Measurements from ENCODE around the gene ELAVL2.

ELAVL2 gene

DNA sequence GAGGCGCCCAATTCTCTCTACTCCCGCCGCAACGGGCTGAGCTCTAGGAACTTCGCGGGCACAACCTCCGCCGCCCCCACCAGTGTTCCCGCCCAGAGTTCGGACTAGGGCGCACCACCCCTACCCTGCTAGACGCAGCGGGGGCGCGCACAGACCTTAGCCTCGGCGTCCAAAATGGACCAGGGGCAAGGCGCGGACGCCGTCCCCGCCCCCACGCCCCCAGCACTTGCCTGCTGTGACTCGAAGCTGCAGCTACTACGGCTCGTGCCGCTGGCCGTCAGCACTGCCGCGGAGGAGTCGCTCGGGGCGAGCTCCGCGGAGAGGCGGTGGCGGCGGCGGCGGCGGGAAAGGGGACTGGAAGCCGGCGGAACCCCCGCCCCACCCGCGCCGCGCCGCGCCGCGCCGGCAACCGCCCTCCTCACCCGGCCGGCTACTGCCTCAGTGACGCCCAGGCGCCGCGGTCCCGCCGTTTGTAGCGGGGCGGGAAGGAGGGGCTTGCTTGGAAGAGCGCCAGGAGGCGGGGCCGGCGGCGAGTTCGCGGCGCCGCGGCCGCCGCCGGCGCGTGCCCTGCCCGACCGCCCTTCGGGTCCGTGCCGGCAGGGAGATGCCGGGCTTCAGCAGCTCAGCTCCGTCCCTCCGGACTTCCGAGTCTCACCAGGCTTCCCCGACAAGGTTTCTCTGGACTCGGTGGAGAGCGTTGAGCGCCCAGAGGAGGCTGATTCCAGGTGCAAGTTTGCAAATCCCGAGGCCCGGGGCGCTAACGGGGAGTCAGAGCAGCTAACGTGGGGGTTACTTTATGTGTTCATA is 4.5 kb downstream of the ELAVL2 start:
- no peak for DNase-seq

DNA sequence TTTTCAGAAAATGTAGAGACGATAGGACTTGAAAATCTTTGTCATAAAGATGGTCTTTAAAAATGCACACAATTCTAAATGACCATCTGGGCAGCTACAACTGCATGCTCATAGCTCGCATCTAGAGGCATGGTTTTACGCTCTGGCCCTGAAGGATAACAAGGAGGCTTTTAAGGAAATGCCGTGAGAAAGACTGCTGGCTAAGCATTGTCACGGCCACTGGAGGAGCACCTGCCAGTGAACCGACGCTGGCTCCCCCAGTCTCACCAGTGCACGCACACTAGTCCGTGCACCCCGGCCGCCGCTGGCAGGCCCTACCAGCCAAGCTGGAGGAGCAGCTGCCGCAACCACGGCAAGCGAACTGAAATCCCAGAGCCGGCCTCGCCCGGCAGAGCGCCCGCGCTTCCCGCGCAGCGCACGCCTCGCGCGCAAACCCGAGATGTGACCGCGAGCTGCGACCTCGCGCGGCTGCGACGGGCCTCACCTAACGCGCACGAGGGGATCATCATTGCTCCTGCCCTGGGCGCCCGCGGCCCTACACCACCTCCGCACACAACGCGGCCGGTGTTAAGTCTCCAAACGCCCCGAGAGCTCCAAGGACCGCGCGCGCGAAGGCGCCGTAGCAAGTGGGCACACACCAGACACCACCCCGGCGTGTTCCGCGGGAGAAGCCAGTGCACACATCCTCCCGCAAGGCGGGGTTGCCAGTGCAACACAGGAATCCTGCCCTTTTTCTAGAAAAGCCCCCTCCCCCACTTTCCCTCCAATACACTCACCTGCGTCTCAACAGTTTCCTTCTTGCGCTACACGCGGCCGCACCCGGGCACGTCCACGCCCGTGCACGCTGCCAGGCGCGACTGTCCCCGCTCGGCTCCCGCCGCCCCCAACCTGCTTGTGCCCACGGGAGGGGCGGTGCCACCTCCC is 5.3 kb downstream of the ELAVL2 start:
- no peak for DNase-seq

DNA sequence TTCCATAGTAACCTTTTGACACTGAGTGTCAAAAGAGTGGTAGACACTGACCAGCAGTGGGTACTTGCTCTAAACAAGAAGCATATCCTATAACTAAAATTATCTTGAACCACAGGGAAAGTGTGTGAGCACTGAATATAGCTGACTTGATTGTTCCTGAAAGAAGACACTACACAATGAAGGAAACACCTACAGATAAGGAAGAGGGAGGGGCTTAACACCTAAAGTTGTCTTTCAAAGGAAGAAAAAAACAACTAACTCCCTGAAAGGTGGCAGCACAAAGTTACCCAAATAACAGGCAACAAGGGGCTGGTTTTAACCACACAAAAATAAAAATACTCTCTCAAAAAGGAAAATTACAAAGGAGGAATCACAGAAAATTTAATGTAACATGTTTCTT is 6.6 kb downstream of the ELAVL2 start:
- no peak for DNase-seq

DNA sequence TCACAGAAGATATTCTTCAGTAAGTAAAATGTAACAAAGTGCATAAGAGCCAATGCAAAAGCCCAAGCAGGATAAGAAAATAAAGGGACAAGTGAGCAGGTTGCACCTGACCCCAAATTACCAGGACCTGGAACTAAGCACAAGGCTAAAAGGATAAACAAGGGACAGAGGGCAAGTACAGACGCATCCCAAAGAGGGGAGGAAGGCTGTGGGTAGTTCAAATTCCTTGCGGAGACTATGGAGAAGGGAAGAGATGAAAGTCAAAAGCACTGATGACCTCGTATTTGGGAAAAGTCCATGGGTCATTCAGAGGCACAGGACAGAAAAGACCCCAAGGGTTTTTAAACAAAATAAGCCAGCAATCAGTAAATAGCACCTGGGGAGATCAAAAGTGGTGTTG is 11.8 kb downstream of the ELAVL2 start:
- DNase-seq: no peak

DNA sequence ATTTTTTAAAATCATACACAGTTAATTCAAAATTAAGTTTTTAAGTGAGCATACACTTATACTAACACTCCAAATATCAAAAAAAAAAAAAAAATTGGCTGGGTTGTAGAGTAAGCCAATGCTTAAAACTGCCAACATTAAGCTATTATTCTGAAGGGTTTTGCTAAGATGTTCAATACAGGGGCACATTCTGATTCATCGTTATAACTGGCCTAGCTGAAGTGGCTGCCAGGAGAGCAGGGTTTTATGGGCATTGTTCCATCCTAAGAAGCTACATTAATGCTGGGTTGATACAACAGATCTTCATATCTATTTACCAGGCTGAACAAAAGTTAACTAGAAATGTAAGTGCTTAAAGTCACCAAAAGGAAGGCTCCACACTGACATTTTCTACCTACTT is 13.4 kb downstream of the ELAVL2 start:
- DNase-seq: no peak

DNA sequence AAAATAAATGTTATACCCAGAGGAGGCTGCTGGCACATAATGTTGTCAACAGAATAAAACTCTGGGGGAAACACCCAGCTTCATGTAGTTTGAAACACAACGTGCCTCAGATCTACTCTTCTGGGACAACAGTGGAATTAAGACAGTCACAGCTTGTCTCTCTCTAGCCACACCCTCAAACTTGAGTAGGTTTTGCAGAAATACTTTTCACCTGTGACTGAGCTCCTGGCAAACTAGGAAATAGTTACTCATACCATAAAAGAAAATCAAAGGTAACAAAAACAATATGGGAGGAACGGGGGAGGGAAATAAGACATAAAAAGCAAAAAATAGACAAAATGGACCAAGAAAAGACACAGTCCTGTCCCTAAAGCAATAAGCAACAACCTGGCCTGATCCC is 14.4 kb downstream of the ELAVL2 start:
- no peak for DNase-seq

DNA sequence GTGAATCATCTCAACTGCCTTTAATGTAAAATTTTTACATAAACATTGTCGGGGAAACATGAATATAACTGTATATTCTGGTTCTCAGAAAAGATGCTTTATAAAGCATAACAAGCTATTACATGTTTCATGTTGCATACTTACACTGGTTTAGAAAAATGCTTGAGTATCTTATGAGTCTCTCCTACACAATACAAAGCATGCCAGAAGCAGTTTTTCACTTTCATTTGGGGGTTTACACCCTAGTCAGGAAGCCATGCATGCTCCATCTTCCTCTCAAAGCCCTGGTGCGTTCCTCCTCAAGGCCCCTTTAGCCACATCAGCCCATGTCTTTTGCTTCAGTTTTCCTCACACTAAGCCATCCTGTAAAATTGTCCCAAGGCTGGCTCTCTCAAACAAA is 22.8 kb downstream of the ELAVL2 start:
- DNase-seq: no peak

DNA sequence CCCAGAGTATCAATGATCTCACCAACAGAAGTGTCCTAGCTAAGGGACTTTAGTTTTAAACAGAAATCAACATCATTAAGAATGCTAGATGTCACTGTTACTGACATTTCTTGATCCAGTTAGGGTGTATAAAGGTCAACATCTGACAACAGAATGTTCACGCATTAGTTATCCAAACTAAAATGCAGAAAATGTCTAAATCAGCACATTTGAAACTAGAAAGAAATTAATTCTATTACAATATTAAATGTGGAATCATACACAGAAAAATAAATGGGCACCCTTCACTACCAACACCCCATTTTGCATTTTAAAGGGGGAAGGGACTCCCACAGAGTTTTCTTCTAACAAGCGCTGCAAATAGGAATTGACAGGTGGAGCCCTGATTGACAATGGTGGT is 24.5 kb downstream of the ELAVL2 start:
- DNase-seq: no peak

DNA sequence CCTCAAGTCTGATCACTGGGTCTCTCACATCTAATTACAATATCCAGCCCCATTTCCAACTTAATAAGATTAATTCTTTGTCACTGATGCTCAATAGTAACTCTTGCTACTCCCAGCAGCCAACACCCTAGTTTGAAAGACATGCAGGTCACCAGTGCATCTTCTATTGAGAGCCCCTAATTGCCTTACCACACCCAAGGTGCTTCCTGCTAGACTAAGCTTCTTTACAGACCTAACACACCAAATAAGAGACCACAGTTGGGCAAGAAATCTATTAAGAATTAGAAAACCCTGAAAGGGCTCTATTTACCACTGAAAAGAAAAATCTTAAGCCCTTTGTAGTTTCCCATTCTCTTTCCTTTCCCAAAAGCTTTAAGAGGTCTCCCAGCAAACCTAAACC is 26.5 kb downstream of the ELAVL2 start:
- DNase-seq: no peak

DNA sequence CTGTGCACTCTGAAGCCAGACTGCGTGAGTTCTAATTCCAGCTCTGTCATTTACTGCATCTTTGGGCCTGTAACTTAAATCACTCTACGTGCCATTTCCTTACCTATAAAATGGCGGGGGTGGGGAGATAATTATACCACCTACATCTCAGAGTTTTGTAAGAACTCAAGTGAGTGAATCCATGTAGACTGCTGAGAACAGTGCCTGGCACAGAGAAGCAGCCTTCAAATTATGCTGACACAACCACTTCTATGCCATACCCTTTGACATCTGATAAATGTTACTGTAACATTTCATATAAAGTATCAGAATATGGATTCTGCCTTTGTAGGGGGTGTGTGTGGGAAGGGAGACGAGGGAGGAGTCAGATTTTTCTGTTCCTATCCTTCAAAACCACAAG is 27.7 kb downstream of the ELAVL2 start:
- DNase-seq: no peak

DNA sequence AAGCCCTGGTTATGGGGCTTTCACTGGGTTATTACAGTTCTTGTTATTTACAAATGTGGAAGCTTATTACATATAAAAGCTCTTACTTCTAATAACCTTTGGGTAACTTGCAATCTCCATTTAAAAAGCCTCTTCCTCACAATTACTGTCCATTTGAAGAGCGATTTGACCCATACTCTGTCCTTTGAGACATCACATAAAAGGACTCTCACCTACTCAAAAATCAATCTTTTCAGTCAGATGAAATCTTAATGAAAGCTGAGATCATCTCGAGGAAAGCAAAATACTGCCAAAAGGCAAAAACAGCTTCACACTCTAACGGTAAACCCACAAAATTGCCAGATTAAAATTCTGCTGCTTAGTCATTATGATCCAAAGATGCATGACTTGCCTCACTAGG is 29.8 kb downstream of the ELAVL2 start:
- no peak for DNase-seq

DNA sequence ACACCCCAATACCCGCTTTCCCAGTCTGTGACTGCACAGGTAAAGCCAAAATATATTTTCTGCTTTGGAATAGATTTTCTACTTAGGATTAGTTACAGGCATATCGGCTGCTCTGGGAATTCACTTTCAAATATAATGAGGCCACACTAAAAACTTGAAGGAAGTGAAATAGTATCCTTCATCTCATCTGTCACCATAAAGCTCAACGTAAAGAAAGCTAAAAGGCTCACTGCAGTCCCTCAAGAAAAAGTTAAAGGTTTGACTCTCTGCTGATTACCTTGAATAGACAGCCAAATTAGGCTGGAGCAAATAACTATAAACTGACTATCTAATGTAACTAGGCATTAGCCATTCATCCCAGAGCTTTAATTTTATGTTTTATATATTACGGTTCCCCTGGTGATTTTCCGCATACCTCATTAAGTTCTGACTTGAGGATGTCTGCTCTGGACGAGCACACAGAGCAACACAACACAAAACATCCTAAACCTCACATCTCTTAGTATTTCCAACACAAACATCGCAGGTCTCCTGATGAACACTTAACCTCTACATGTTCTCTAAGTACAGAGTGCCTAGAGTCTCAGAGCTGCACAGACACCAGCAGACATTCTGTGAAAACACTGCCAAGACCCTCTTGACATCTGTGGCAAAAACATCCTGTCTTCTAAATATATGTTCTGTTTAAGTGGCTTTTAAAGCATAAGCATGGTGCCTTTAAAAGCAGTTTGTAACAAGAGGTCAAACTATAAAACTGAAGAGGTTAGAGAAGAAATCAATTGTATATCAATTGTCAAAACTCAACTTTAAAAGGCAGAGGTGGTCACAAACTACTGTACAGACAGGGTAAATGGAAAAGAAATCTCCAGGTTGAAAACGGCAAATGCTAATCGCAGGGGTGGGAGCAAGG is 35.4 kb downstream of the ELAVL2 start:
- no peak for DNase-seq

DNA sequence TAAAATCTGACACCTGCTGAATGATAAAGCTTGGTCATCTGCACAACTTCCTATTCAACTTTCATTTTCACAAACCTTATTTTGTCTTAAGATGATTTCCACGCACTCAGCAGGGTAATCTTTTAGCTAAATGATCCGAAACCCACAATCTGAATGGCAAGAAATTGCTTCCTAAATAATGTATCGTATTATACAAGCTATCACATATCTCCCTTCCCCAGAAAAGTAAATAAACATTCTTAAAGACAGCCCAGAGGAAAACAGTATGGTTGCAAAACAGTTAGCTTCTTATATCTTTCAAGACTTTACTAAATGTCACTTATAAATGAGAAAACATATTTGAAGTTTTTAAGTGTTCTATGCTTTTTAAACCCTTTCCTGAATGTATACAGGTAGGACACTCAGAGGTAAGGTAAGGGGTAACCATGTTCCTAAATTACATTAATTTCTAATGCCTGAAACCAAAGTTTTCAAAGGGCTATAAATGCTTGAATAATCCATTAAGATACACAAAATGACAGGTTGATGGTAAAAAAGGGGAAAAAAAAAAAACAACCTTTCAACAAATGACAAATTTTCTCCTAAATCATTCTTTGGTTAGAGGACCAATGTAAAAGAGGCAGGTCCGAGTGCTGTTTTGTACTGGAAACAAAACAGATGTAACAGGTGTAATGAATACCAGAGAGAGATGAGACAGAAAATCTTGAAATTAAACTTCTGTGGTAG is 36.3 kb downstream of the ELAVL2 start:
- no peak for DNase-seq

DNA sequence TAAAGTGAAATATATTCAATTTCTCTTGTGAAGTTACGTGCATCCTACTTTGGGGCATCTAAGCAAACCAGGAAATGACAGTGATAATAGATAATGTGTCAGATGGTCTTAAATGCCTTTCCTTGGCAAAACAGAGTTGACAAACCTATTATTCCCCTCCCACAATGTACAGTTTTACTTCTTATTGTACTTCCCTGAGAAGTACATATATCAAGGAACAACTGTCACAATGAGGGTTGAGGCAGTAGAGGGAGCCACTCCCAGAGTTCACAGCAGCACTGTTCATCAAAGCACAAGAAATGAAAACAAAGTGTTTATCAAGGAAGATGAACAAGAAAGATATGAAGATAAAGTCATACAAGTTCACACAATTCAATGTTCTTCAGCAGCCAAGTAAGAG is 41.1 kb downstream of the ELAVL2 start:
- no peak for DNase-seq

DNA sequence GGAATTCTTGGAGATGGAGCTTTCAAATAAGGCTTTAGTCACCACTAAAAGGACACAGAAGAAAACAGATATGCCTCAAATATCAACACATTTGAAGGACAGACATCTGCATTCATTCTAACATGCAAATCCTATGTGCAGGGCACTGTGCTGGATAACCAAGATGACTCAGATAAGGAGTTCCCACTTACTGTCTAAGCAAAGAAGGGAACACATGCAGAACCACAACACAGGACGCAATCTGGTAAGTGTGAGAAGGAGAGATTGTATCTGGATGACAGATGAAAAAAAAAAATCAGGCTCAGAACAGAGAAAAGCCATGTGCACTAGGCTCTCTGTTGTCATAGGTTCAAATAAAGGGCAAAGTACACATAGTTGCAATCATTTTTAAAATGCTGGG is 42.5 kb downstream of the ELAVL2 start:
- no peak for DNase-seq

DNA sequence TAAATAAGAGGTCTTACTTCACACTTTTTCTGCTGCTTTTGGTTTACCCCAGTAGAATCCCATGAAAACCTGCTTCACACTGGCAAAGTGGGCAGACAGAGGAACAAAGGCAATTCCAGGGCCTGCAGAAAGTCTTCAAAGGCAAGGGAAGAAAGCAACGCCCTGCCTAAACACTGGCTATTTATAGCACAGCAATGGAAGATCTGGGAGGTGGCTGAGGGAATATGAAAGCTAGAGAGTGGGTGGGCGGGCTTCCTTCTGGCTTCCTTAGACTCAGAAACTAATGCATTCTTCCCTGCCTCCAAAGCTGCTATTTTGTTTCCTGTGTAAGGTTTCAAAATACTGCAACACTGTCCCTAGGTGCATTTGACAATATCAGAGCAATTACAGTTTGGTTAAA is 46.8 kb downstream of the ELAVL2 start:
- no peak for DNase-seq

DNA sequence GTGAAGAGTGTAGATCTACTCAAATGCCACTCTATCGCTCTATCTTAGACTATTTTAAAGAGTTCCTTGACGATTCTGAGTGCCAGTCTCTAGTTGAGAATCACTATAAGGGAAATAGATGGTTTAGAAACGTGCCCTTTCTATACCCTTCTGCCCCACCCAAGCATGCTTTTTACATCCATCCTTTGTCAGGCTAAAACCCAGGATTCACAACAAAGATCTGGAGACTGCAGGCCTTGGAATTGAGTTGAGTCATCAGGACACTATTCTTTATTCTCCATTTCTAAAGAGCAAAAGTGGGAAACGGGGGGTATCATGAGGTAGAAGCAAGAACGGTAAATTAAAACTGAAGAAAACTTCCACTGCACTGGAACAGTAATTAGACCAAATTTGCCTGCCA is 48.7 kb downstream of the ELAVL2 start:
- DNase-seq: no peak

DNA sequence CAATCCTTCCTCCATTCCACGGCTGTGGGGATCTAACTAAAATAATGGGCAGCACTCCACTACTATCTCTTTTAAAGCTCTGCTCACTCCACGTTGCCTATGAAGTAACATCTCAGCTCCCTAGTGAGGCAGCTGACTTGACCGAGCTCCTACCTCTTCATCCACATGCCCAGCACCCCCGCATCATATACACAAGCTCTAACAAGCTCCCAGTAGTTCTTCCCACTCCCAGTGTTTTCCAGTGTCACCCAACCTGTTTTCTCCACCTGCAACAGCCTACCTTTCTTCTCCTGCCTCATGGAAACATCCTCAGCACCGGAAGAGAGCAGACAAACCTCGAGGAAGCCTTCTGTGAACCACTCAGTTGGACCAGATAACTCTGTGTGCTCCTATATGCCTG is 50.5 kb downstream of the ELAVL2 start:
- DNase-seq: no peak

DNA sequence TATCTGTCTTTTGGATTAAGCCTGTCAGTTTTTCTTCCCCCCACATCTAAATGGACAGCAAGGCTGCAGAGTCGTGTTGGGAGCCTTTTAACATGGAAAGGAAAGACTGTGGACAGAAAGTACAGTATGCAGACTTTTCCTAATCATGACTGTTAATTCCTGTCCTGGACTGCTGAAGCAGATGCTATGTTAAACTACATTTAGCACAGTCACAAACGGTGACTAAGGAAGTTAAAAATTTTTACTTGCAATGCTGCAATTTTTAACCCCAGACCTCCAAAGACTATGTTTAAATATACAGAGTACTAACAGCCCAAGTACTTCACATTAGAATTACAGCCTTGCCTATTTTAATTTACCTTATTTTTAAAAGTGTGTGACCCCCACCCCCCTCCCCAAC is 51.8 kb downstream of the ELAVL2 start:
- DNase-seq: no peak

DNA sequence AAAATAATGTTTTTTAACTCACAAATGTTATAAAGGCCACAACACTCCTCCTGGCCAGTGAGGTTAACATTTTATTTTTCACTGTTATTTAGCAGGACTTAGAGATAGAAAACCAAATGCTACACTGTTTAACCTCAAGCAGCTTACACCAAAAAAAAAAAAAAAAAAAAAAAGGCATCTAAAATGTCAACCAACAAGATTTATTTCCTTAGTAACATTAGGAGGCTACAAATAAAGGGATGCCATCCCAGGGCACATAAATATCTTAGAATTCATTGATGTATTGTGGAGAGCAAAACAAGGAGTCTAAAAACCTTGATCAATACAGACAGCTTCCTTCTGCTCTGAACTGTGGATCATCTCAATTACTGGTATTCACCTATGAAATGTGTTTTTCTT is 53.7 kb downstream of the ELAVL2 start:
- no peak for DNase-seq

DNA sequence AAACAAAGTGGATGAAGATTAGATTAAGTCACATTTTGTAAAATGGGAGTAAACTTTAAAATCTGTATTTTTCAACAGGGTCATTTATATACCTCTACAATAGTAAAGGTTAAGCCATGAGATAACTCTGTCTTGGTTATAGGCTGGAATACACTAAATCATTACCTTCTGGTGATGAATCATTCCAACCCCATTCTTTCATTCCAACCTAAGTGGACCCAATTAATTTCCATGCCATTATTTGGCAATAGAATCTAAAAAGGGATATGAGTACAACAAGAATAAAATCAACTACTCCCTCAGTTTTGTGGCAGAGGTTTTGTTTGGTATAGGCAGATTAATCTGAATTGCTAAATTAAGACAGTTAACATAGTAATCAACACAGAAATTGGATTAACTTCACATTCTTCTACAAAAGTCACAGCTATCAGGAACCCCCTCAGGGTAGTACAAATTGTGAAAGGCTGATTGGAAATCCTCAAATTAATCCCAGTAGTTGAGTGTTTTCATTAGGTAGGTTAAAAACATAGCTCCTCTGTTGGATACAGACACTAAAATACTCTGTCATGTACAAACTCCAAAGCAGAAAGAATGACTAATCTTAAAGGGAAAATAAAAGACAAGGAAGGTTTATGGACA is 54.2 kb downstream of the ELAVL2 start:
- DNase-seq: no peak
